A673 (cell line): Measurements from ENCODE around the gene HPGDS. TPM values are rescaled to one million over a fixed set of nuclear protein-coding genes. Genes with fewer than 3 reads are reported as not detected.
"Not testable (repeated sequence)": the region's sequence is repeated elsewhere in the genome, so short reads cannot be mapped to it uniquely, and the experiment has no call there.

Source experiments
- BruUV-seq: library from RNA; stranded (reverse); fragments of 400-500 nt; replicated peaks from 2 replicates; lab custom pipeline; 2021; lab: Mats Ljungman, UMichigan
- CTCF ChIA-PET: fragments of 300-600 bp; sonication (Branson Sonifier 250); formaldehyde crosslinking; loops from one replicate; lab custom pipeline; 2022; ENCODE audit warnings: antibody characterized with exemption; lab: Charles Lee
- POLR2A ChIA-PET: fragments of 300-600 bp; sonication (Branson Sonifier 250); formaldehyde crosslinking; loops from one replicate; lab custom pipeline; 2022; ENCODE audit warnings: antibody characterized with exemption; ENCODE audit not compliant: low non-redundant PET; lab: Charles Lee
- DNase-seq: peaks from one replicate; pipeline ENCODE4 v3.0.0-alpha.2; 2015; ENCODE audit warnings: low spot score
- H3K27ac ChIP-seq: fragments of 200-600 bp; sonication (generic); 2 replicates; pipeline ENCODE4 v1.5.1; 2016; ENCODE audit warnings: mixed run types, low read depth, mild to moderate bottlenecking, mixed read lengths, antibody characterized with exemption, low read length; ENCODE audit not compliant: poor library complexity, severe bottlenecking
- H3K27me3 ChIP-seq: fragments of 200-600 bp; sonication (generic); replicated peaks from 2 replicates; pipeline ENCODE4 v1.6.1; 2017; ENCODE audit warnings: mixed run types, low read depth, mild to moderate bottlenecking, mixed read lengths, antibody characterized with exemption, low read length; ENCODE audit not compliant: insufficient read depth, poor library complexity
- H3K36me3 ChIP-seq: fragments of 200-600 bp; sonication (generic); 2 replicates; pipeline ENCODE4 v1.6.1; 2016; ENCODE audit warnings: mixed run types, mild to moderate bottlenecking, mixed read lengths, antibody characterized with exemption, low read length; ENCODE audit not compliant: insufficient read depth, poor library complexity, severe bottlenecking
- H3K4me1 ChIP-seq: fragments of 200-600 bp; sonication (generic); 2 replicates; pipeline ENCODE4 v1.6.1; 2017; ENCODE audit warnings: mixed run types, mild to moderate bottlenecking, mixed read lengths, antibody characterized with exemption, low read length; ENCODE audit not compliant: insufficient read depth, poor library complexity, severe bottlenecking
- H3K4me3 ChIP-seq: fragments of 200-600 bp; sonication (generic); 2 replicates; pipeline ENCODE4 v1.5.1; 2016; ENCODE audit warnings: low read depth, mixed run types, mild to moderate bottlenecking, mixed read lengths, low read length; ENCODE audit not compliant: poor library complexity, severe bottlenecking
- H3K9me3 ChIP-seq: fragments of 200-600 bp; sonication (generic); 2 replicates; pipeline ENCODE4 v1.6.1; 2016; ENCODE audit warnings: mixed run types, low read depth, mild to moderate bottlenecking, mixed read lengths, antibody characterized with exemption, low read length; ENCODE audit not compliant: poor library complexity, severe bottlenecking
- CTCF ChIP-seq: fragments of 300-800, 200-600 bp; sonication (generic); conservative IDR thresholded peaks from 2 replicates; pipeline ENCODE4 v1.5.1; 2017; ENCODE audit warnings: low read depth, mild to moderate bottlenecking, antibody characterized with exemption, low read length, moderate library complexity, mixed read lengths
- EZH2 ChIP-seq: fragments of 200-600 bp; sonication (generic); IDR thresholded peaks from 2 replicates; pipeline ENCODE4 v1.6.1; 2017; ENCODE audit warnings: borderline replicate concordance, low read depth, mild to moderate bottlenecking, mixed read lengths, antibody characterized with exemption, low read length; ENCODE audit not compliant: poor library complexity, severe bottlenecking
- intact Hi-C: fragments of 100-400 bp; cut with micrococcal nuclease; formaldehyde crosslinking; loops from one replicate; pipeline ENCODE4 v1.10.0; 2022; ENCODE audit not compliant: unreplicated experiment
- total RNA-seq: library from RNA; stranded (reverse); gene quantifications from 2 replicates; pipeline ENCODE4 v1.2.3, GENCODE V29; 2021

HPGDS gene
- total RNA-seq, 1 experiment from 2014 or later, result not detected

DNA sequence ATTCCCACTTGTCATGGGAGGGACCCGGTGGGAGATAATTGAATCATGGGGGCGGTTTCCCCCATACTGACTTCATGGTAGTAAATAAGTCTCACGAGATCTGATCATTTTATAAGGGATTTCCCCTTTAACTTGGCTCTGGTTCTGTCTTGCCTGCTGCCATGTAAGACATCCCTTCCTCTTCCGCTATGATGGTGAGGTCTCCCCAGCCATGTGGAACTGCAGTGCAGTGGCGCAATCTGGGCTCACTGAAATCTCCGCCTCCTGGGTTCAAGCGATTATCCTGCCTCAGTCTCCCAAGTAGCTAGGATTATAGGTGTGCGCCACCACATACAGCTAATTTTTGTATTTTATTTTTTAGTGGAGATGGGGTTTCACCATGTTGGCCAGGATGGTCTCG lies 2.9 kb downstream of the HPGDS start:
- ChIA-PET POLR2A (no interaction called here), CTCF (no interaction called here)
- Histone ChIP-seq H3K27ac (no peak overlapping the region), H3K9me3 (no peaks in the 10 kb centered on the region), H3K4me1 (no peaks in the 10 kb centered on the region), H3K4me3 (no peak overlapping the region), H3K36me3 (no peaks in the 10 kb centered on the region), H3K27me3 (no peaks in the 10 kb centered on the region)
- no TSS peak for BruUV-seq
- intact Hi-C loops, result no loop called here
- TF ChIP-seq EZH2 (no peak), CTCF (no peak)
- DNase-seq, result no peak

- Histone ChIP-seq H3K9me3 (no peaks in the 10 kb centered on the region), H3K27me3 (no peaks in the 10 kb centered on the region), H3K36me3 (no peaks in the 10 kb centered on the region), H3K4me1 (no peaks in the 10 kb centered on the region), H3K27ac (no peak overlapping the region), H3K4me3 (no peak overlapping the region)
- intact Hi-C loops, result no loop called here
- no peak for DNase-seq
- TF ChIP-seq EZH2, result no peak
- BruUV-seq, result no TSS peak
- CTCF ChIA-PET, result no interaction called here
- POLR2A ChIA-PET, result no interaction called here
Measured at GRCh38 chr4:94338681-94339351, 3.8 kb downstream of the HPGDS start.

GRCh38 chr4:94336791-94337190 lies 5.8 kb downstream of the HPGDS start:
- H3K36me3 ChIP-seq, H3K9me3 ChIP-seq, BruUV-seq, H3K4me3 ChIP-seq, DNase-seq, H3K27me3 ChIP-seq, intact Hi-C loops, POLR2A ChIA-PET, CTCF ChIA-PET, H3K4me1 ChIP-seq, H3K27ac ChIP-seq: not testable (repeated sequence)

DNA sequence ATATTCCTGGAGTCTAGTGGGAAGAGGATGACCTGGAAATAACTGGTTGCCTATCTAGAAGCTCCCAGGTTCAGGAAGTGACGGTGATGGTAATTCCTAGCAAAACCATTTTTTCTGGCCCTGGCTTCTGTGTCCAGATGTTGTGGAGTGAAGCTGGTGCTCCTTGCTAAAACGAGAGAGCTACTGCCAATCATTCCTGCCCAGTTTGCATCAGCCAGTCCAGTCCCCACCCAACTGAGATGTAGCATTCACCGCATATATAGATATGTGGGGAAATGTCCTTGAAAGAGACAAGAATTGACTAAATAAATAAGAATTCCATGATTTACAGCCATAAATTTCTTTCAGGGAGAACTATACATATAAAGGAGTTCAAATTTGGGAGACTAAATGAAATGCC lies 6.3 kb downstream of the HPGDS start:
- ChIA-PET CTCF (no interaction called here), POLR2A (no interaction called here)
- no TSS peak for BruUV-seq
- H3K36me3 ChIP-seq, result no peaks in the 10 kb centered on the region
- H3K4me1 ChIP-seq, result no peaks in the 10 kb centered on the region
- no peaks in the 10 kb centered on the region for H3K9me3 ChIP-seq
- no peaks in the 10 kb centered on the region for H3K27me3 ChIP-seq
- no peak for DNase-seq
- no peak overlapping the region for H3K27ac ChIP-seq
- TF ChIP-seq EZH2 (no peak), CTCF (no peak)
- H3K4me3 ChIP-seq, result no peak overlapping the region
- intact Hi-C loops, result no loop called here
